Endothelial cell of umbilical vein (primary cell): ENCODE results near the gene CTIF. TPM values are rescaled to one million over a fixed set of nuclear protein-coding genes. Genes with fewer than 3 reads are reported as not detected.

Experiments used
- BruUV-seq: library from RNA; stranded (reverse); fragments of 400-500 nt; replicated peaks from 2 replicates; lab custom pipeline; 2021; lab: Mats Ljungman, UMichigan
- CTCF ChIA-PET: fragments of 300-600, 350-600 bp; sonication (Branson Sonifier 250); formaldehyde crosslinking; loops from one replicate; lab custom pipeline; 2021; ENCODE audit warnings: antibody characterized with exemption, inconsistent platforms; lab: Charles Lee
- POLR2A ChIA-PET: fragments of 300-600, 350-600 bp; sonication (Branson Sonifier 250); formaldehyde crosslinking; loops from one replicate; lab custom pipeline; 2021; ENCODE audit warnings: antibody characterized with exemption, inconsistent platforms; lab: Charles Lee
- DNase-seq: peaks from one replicate; pipeline ENCODE4 v3.0.0-alpha.2; 2011; ENCODE audit warnings: low read depth, low spot score
- FAIRE-seq: peaks from 2 replicates; lab custom pipeline; 2011; peaks lifted over from hg19 to GRCh38; lab: Jason Lieb, UNC
- H2AFZ ChIP-seq: 2 replicates; pipeline ENCODE4 v1.6.0; 2012; ENCODE audit warnings: low read depth, low read length, control low read depth, inconsistent platforms
- H3K27ac ChIP-seq: 2 replicates; pipeline ENCODE4 v1.5.1; 2011; ENCODE audit warnings: low read depth, mild to moderate bottlenecking, control low read depth, low read length, moderate library complexity; ENCODE audit not compliant: insufficient read depth
- H3K27me3 ChIP-seq, 2 experiments: 2 replicates each; pipeline versions ENCODE4 v1.6.0 to v1.6.1; 2011; ENCODE audit warnings: low read length in 2 of 2, mixed read lengths in 1 of 2; ENCODE audit not compliant: control insufficient read depth in 2 of 2, insufficient read depth in 2 of 2
- H3K36me3 ChIP-seq, 2 experiments: 2 replicates in 1 of 2; 3 replicates in 1 of 2; pipeline ENCODE4 v1.5.1; 2011; ENCODE audit warnings: low read length in 2 of 2, mild to moderate bottlenecking in 1 of 2, moderate library complexity in 1 of 2; ENCODE audit not compliant: control insufficient read depth in 2 of 2, insufficient read depth in 2 of 2; ENCODE audit errors: extremely low read depth in 1 of 2
- H3K4me1 ChIP-seq: 3 replicates; pipeline ENCODE4 v1.5.1; 2011; ENCODE audit warnings: mild to moderate bottlenecking, low read length; ENCODE audit not compliant: control insufficient read depth, insufficient read depth; ENCODE audit errors: extremely low read depth
- H3K4me2 ChIP-seq: 2 replicates; pipeline ENCODE4 v1.6.1; 2011; ENCODE audit warnings: low read length, control low read depth, mixed read lengths; ENCODE audit not compliant: insufficient read depth
- H3K4me3 ChIP-seq, 3 experiments: fragments of 200-600 bp in 1 of 3; sonication (generic), shearing (Covaris generic) in 1 of 3; replicated peaks in 1 of 3; 2 replicates each; pipeline ENCODE4 v1.5.1; 2011 to 2016; ENCODE audit warnings: control low read depth in 3 of 3, low read length in 3 of 3, mild to moderate bottlenecking in 2 of 3, inconsistent platforms in 1 of 3, low read depth in 1 of 3, moderate library complexity in 1 of 3; ENCODE audit not compliant: insufficient read depth in 1 of 3
- H3K79me2 ChIP-seq: 2 replicates; pipeline ENCODE4 v1.6.0; 2012; ENCODE audit warnings: low read length, inconsistent platforms; ENCODE audit not compliant: control insufficient read depth, insufficient read depth
- H3K9ac ChIP-seq: replicated peaks from 2 replicates; pipeline ENCODE3; 2011; ENCODE audit warnings: low read length, control low read depth; ENCODE audit not compliant: insufficient read depth; ENCODE audit errors: extremely low read depth
- H3K9me1 ChIP-seq: replicated peaks from 3 replicates; pipeline ENCODE4 v1.6.0; 2011; ENCODE audit warnings: mild to moderate bottlenecking, low read length; ENCODE audit not compliant: control insufficient read depth, insufficient read depth; ENCODE audit errors: extremely low read depth
- H3K9me3 ChIP-seq: replicated peaks from 2 replicates; pipeline ENCODE4 v1.5.1; 2012; ENCODE audit warnings: low read length, inconsistent platforms; ENCODE audit not compliant: control insufficient read depth, insufficient read depth
- H4K20me1 ChIP-seq: replicated peaks from 2 replicates; pipeline ENCODE3; 2011; ENCODE audit warnings: mild to moderate bottlenecking, low read length; ENCODE audit not compliant: control insufficient read depth, insufficient read depth; ENCODE audit errors: extremely low read depth
- EZH2 ChIP-seq: IDR thresholded peaks from 2 replicates; pipeline ENCODE4 v1.6.1; 2012; ENCODE audit warnings: borderline replicate concordance, low read depth, mild to moderate bottlenecking, moderate library complexity, low read length, inconsistent platforms; ENCODE audit not compliant: severe bottlenecking
- FOS ChIP-seq: IDR thresholded peaks from 2 replicates; pipeline ENCODE4 v1.6.1; 2011; ENCODE audit warnings: mild to moderate bottlenecking, low read length, moderate library complexity, borderline replicate concordance; ENCODE audit not compliant: insufficient read depth
- JUN ChIP-seq: IDR thresholded peaks from 2 replicates; pipeline ENCODE4 v1.6.1; 2011; ENCODE audit warnings: borderline replicate concordance, low read depth; ENCODE audit not compliant: insufficient read length, insufficient read depth
- POLR2A ChIP-seq: IDR thresholded peaks from 2 replicates; pipeline ENCODE4 v1.6.1; 2012; ENCODE audit warnings: low read depth, mild to moderate bottlenecking, control low read depth, low read length
- dilution Hi-C: fragments of 300-500 bp; cut with MboI; formaldehyde crosslinking; loops from one replicate; pipeline ENCODE4 v1.15.0; 2019; ENCODE audit warnings: low sequenced_read_pairs; ENCODE audit not compliant: extremely low pct_ligation_motif_present
- intact Hi-C: fragments of 100-400 bp; cut with micrococcal nuclease; formaldehyde crosslinking; loops from one replicate; pipeline ENCODE4 v1.10.0; 2022
- polyA plus RNA-seq, 4 experiments: library from polyadenylated mRNA; depleted of rRNA in 3 of 4; stranded (reverse) in 3 of 4; unstranded in 1 of 4; fragments of >200 nt; gene quantifications; 2 replicates each; pipeline versions ENCODE4 v1.2.1 to v1.2.3, GENCODE V29; 2011 to 2012; ENCODE audit warnings: missing spikeins in 1 of 4
- total RNA-seq: library from RNA; stranded (reverse); gene quantifications from 2 replicates; pipeline ENCODE4 v1.2.3, GENCODE V29; 2021

The CTIF gene
- total and polyA plus RNA-seq, 2 donors (not counting 3 experiments of a cell fraction or from before 2014, with no cell fraction given) = 20.9 to 57.7 TPM

DNA sequence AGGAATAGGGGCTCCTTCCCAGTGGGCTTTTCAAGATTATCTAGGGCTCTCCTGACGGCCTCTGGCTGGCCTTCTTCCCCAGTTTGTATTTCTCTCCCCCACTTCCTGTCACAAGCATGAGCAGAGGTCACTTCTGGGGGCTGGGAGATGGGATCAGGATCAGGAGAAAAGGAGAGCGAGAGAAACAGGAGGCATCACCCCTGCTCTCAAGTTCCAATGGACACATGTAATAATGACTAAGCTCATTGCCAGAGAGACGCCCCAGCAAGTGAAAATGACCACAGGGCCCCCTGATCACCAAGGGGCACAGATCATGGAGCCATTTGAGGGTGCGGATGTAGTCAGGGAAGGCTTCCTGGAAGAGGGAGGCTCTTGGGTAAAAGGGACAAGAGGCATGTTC lies 319.8 kb downstream of the CTIF start:
- intact Hi-C loops = no loop called here
- Histone ChIP-seq H3K27me3 (no peaks in the 10 kb centered on the region), H3K9ac (no peak overlapping the region), H3K9me1 (no peaks in the 10 kb centered on the region), H2AFZ (no peak overlapping the region), H3K9me3 (no peaks in the 10 kb centered on the region), H3K4me1 (no peaks in the 10 kb centered on the region), H3K4me2 (no peak overlapping the region), H3K79me2 (no peaks in the 10 kb centered on the region), H3K36me3 (peaks cover 0 to 10% of the 10 kb centered on the region in 2 experiments), H4K20me1 (no peaks in the 10 kb centered on the region), H3K4me3 (no peak overlapping the region), H3K27ac (no peak overlapping the region)
- ChIA-PET CTCF (interaction anchor here (0.9 to 1.4 kb wide), 3 partner anchors 8 to 26 kb away, joined by 3 to 4 read pairs (median 3); no protein-coding TSS in a partner anchor), POLR2A (interaction anchor here (1.1 kb wide), 1 partner anchor 12 kb away, joined by 5 read pairs; no protein-coding TSS in a partner anchor)
- FAIRE-seq = no peak
- no peak for DNase-seq
- no TSS peak for BruUV-seq
- dilution Hi-C loops = no loop called here
- no peak for TF ChIP-seq FOS

DNA sequence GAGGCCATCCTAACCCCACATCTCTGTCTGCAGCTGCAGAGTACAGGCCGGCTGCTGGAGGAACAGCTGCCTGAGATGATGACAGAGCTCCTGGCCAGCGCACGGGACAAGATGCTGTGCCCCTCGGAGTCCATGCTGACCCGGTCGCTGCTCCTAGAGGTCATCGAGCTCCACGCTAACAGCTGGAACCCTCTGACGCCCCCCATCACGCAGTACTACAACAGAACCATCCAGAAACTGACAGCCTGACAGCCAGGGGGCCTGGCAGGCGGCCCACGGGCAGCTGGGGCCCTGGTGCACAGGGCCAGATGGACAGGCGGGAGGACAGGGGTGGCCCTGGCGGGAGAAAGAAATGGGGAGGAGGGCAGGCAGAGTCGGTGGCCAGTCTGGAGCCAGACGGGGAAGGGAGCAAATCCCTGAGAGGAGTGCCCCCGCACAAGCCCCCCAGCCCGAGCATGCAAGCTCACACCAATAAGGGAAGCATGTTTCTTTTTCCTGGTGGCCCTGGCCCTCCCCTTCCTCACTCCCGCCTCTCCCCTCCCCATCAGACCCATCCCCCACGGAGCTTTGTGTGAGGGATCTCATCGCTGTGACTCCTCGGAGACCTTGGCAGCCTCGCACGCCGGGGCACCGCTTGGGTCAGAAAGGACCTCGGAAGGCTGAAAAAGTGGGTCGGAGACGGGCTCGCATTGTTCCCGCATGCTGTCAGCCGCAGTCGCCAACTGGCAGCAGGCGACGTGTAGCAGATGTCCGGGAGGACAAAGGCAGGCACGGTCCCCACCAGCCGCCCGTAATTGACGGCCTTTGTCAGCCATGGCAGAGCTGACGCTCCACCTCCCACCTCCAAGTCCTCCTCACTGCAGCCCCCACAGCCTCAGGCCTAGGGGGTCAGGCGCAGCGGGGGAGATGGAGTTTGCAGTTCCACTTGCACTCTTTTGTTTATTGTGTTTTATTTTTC lies 320.8 kb downstream of the CTIF start:
- Histone ChIP-seq H3K9ac (no peak overlapping the region), H3K27me3 (no peaks in the 10 kb centered on the region), H3K4me1 (no peaks in the 10 kb centered on the region), H3K27ac (no peak overlapping the region), H3K9me1 (no peaks in the 10 kb centered on the region), H3K79me2 (no peaks in the 10 kb centered on the region), H3K9me3 (no peaks in the 10 kb centered on the region), H3K36me3 (peaks cover 0 to 10% of the 10 kb centered on the region in 2 experiments), H3K4me2 (no peak overlapping the region), H2AFZ (no peak overlapping the region), H3K4me3 (no peak overlapping the region), H4K20me1 (no peaks in the 10 kb centered on the region)
- POLR2A ChIA-PET = interaction anchor here (1.1 kb wide), 1 partner anchor 13 kb away, joined by 5 read pairs; no protein-coding TSS in a partner anchor
- CTCF ChIA-PET = interaction anchor here (0.9 to 1.4 kb wide), 3 partner anchors 8 to 10 kb away, joined by 3 to 4 read pairs (median 3); no protein-coding TSS in a partner anchor
- TF ChIP-seq JUN (no peak), EZH2 (no peak), POLR2A (no peak)
- intact Hi-C loops (no loop called here), dilution Hi-C loops (no loop called here)
- FAIRE-seq = no peak
- no peak for DNase-seq
- no TSS peak for BruUV-seq
